Right kidney (tissue), 1 donor: ENCODE results near the gene COA8.

Experiments
- DNase-seq: peaks from one replicate; pipeline ENCODE4 v3.0.0-alpha.2; 2016

Gene COA8

DNA sequence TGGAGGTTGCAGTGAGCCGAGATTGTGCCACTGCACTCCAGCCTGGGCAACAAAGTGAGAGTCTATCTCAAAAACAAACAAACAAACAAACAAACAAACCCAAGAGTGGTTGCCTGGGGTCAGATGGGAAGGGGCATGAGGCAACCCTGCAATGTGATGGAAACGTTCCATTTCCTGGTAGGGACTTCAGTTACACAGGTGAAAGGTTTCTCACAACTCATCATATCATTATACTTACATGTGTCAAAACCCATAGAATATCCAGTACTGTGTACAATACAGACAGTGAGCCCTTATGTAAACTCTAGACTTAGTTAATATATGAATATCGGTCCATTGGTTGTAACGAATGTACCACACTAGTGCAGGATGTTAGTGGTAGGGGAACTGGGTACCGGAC, 59.1 kb downstream of the COA8 start:
- DNase-seq = no peak

DNA sequence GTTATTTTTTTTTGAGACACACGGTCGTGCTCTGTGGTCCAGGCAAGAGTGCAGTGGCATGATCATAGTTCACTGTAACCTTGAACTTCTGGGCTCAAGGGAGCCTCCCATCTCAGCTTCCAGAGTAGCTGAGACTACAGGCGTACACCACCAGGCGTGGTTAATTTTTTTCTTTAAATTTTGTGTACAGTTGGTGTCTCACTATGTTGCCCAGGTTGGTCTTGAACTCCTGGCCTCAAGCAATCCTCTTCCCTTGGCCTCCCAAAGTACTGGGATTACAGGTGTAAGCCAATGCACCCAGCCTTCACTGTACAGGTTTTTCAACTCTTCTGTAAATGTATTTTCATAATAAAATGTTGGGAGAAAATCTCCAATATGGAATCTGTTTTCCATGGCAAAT, 60.5 kb downstream of the COA8 start:
- DNase-seq = no peak

GRCh38 chr14:103623883-103624482, 61.2 kb downstream of the COA8 start:
- peak; percentile 26 for DNase-seq

DNA sequence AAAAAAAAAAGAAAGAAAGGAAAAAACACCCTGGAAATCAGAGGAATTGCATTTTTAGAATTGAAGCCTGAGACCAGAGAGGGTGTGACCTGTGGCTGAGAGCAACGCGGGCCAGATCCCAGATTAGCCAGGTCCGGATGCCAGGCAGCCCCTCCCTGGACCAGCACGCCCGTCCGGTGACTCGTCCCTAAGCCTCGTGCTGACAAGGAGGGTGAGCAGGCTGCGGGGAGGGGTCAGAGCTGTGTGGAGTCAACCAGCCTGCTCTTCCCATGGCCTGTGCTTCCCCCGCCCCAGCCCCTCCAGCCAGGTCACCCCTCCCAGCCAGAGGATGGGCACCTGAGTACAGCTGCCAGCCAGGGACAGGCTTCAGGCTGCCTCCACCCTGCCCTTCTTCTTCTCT, 62.1 kb downstream of the COA8 start:
- DNase-seq = no peak

DNA sequence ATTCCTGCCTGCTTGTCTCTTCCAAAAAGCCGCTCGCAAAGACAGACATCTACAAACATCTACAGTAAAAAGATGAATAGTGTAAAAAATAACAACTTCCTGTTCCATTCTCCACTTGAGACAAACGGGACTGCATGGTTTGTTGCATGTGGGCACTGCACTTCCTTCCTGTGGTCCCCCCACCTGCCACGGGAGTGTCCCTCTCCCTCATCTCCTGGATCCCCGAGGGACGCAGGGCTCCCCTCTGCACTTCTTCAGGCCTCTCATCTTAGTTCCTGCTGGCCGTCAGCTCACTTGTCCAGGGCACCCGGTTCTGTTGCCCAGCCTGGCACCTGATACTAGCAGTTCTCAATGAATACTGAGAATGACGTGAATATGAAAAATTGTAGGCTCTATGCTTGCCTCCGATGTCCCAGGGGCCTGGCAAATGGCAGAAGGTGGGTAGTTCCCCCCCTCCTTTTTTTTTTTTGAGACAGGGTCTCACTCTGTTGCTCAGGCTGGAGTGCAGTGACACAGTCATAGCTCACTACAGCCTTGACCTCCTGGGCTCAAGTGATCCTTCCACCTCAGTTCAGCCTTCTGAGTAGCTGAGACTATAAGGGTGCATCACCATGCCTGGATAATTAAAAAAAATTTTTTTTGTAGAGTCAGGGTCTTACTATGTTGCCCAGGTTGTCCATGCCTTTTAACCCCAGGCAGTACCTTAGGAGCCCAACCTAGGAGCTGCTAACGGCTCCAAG, 62.8 kb downstream of the COA8 start:
- no peak for DNase-seq

- no peak for DNase-seq
Measured at GRCh38 chr14:103626146-103626850, 63.5 kb downstream of the COA8 start.

DNA sequence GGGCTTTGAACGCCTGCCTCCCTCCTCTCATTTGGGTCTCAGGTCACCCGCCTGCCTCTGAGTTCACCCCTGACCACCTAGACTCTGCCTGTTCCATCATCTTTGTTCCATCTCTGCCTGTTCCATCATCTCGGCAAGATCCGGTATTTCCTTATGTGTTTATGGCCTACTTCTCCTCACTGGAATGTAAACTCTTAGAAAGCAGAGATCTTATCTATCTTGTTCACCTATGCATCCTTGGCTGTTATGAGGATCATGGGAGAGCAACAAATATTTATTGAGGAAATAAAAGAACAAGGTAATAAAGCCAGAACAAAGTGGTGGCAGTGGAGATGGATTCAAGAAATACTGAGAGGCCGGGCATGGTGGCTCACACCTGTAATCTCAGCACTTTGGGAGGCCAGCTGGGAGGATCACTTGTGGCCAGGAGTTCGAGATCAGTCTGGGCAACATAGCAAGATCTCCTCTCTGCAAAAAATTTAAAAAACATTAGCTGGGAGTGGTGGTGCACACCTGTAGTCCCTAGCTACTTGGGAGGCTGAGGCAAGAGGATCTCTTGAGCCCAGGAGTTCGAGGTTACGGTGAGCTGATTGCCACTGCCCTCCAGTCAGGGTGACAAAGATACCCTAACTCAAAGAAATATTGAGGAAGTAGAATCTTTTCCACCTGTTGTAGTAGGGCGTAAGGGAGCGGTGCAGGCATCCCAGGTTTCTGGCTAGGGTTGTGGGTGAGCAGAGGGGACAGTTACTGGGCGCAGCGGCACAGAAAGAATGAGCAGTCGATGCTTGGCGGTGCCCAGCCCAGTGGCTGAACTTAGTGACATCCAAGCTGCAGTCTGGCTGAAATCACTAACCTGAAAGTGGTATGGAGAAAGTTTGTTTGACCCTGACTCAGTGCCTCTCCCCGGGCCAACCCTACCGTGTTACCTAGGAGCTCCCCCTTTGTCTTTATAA, 64.6 kb downstream of the COA8 start:
- DNase-seq = no peak

GRCh38 chr14:103628221-103628683, 65.5 kb downstream of the COA8 start:
- no peak for DNase-seq

DNA sequence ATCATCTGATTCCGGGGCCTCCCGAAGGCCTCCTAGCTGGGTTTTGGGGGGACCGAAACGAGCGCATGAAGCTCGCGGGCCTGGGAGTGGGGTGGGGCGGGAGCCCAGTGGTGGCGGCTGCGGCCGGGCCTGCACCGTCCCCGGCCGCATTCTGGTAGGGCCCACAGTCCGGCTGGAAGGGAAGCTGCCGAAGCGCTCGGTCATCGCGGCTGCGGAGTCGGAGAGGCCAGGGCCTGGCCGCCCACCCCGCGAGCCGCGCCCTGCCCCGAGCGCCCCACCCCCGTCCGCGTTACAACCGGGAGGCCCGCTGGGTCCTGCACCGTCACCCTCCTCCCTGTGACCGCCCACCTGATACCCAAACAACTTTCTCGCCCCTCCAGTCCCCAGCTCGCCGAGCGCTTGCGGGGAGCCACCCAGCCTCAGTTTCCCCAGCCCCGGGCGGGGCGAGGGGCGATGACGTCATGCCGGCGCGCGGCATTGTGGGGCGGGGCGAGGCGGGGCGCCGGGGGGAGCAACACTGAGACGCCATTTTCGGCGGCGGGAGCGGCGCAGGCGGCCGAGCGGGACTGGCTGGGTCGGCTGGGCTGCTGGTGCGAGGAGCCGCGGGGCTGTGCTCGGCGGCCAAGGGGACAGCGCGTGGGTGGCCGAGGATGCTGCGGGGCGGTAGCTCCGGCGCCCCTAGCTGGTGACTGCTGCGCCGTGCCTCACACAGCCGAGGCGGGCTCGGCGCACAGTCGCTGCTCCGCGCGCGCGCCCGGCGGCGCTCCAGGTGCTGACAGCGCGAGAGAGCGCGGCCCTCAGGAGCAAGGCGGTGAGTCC, 66.1 kb downstream of the COA8 start, which contains the start of gene KLC1:
Gene KLC1 (plus strand): TSS at position 528 of the 819 bp plus-strand sequence. CDS start 25,354 bp downstream, outside the sequence.
- peak; percentile 94 for DNase-seq

DNA sequence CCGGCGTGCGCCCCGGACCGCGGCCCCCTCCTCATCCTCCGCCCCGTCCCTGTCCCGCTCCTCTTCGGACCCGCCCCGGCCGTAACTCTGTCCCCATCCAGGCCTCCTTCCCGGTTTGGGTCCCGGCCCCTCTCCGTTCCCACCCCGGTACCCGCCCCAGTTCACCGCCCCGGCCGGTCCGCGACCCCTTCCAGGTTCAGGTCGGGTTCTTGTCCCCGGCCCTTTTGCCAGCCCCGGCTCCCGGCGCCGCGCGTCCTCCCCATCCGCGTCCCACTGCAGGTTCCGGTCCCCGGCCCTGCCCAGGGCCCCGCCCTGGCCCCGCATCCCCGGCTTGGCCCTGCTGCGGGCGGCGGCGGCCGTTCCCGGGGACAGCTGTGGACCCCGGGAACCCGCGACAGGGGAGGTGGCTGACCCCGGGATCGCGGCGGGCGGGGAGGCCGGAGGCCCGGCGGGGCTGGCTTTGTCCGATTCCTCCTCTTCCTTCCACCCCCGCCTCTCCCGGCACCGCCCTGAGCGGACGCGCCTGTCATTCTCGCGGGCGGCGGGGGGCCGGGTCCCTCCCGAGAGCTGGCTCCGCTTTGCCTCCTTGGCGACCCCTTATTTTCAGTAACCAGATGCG, 66.9 kb downstream of the COA8 start:
- DNase-seq = peak; percentile 70

GRCh38 chr14:103630364-103631108, 67.8 kb downstream of the COA8 start:
- no peak for DNase-seq

- DNase-seq = no peak
Measured at GRCh38 chr14:103633391-103633790, 70.6 kb downstream of the COA8 start.

- no peak for DNase-seq
Measured at GRCh38 chr14:103634156-103634555, 71.4 kb downstream of the COA8 start.

DNA sequence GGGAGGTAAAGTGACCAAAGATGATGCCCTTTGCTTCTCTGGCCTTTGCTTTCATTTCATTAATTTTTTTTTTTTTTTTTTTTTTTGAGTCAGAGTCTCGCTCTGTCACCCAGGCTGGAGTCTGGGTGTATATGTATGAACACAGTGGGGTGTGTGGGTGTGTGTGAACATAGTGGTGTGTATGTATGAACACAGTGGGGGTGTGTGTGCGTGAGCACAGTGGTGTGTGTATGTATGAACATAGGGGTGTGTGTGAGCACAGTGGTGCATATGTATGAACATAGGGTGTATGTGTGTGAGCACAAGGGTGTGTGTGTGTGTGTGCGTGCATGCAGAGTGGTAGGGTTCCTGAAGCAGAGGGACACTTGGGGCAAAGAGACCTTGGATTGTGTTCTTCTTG, 75.8 kb downstream of the COA8 start:
- DNase-seq = no peak
